NCI-H187 (cell line): Measurements from ENCODE around the gene CACNA1A.
"Not testable (repeated sequence)": the region's sequence is repeated elsewhere in the genome, so short reads cannot be mapped to it uniquely, and the experiment has no call there.

Experiments
- DNase-seq, 2 experiments: peaks; one replicate each; lab custom pipeline; 2025; lab: John Stamatoyannopoulos, UW

CACNA1A gene

GRCh38 chr19:13198634-13199033, 307.6 kb downstream of the CACNA1A start:
- DNase-seq, result no peak

DNA sequence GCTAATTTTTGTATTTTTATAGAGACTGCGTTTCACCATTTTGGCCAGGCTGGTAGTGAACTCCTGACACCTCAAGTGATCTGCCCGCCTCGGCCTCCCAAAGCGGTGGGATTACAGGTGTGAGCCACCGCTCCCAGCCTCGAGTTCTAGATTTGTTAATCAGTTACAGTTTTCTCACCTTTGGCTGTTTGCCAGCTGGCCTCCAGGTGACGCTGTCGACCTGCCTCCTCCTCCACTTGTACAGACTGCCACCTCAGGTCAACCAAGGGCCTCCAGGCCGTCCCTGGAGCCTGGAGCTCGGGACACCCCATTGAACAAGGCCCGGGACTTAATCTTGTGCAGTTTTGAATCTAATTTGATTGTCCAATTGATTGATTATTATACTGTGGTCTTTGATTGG, 310.6 kb downstream of the CACNA1A start:
- DNase-seq, result no peak

- DNase-seq, result no peak
Observed at GRCh38 chr19:13190781-13191540, 315.3 kb downstream of the CACNA1A start.

DNA sequence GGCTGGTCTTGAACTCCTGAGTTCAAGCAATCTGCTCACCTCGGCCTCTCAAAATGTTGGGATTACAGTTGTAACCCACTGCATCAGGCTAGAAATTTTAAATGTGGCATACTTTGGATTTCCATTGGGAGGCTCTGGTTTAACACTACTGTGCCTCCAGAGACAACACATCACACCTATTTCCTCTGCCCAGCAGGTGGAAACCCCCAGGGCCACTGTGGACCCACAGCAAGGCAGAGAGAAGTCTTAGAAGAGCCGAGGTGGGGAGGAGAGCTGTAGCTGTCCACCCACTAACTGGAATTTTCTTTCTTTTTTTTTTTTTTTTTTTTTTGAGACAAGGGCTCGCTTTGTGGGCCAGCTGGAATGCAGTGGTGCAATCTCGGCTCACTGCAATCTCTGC, 316.7 kb downstream of the CACNA1A start:
- no peak for DNase-seq

- no peak for DNase-seq
Observed at GRCh38 chr19:13187419-13187818, 318.9 kb downstream of the CACNA1A start.

GRCh38 chr19:13186688-13187087, 319.6 kb downstream of the CACNA1A start:
- DNase-seq, result not testable (repeated sequence)

DNA sequence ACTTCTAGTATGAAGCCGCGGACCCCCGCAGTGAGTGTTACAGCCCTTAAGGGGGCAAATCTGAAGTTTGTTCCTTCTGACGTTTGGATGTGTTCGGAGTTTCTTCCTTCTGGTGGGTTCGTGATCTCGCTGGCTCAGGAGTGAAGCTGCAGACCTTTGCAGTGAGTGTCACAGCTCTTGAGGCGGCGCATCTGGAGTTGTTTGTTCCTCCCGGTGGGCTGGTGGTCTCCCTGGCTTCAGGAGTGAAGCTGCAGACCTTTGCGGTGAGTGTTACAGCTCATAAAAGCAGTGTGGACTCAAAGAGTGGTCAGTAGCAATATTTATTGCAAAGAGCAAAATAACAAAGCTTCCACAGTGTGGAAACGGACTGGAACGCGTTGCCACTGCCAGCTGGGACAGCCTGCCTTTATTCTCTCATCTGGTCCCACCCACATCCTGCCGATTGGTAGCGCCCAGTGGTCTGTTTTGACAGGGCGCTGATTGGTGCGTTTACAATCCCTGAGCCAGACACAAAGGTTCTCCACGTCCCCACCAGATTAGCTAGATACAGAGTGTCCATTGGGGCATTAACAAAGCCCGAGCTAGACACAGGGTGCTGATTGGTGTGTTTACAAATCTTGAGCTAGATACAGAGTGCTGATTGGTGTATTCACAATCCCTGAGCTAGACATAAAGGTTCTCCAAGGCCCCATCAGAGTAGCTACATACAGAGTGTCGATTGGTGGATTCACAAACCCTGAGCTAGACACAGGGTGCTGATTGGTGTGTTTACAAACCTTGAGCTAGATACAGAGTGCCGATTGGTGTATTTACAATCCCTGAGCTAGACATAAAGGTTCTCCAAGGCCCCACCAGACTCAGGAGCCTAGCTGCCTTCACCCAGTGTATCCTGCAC, 320.3 kb downstream of the CACNA1A start:
- not testable (repeated sequence) for DNase-seq

DNA sequence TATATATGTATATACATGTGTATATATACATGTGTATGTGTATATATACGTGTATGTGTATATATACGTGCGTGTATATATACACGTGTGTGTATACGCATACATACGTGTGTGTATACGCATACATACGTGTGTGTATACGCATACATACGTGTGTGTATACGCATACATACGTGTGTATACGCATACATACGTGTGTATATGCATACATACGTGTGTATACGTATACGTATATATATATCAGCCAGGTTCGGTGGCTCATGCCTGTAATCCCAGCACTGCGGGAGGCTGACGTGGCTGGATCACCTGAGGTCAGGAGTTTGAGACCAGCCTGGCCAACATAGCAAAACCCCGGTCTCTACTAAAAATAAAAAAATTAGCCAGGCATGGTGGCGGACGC, 321.4 kb downstream of the CACNA1A start:
- DNase-seq, result not testable (repeated sequence)

DNA sequence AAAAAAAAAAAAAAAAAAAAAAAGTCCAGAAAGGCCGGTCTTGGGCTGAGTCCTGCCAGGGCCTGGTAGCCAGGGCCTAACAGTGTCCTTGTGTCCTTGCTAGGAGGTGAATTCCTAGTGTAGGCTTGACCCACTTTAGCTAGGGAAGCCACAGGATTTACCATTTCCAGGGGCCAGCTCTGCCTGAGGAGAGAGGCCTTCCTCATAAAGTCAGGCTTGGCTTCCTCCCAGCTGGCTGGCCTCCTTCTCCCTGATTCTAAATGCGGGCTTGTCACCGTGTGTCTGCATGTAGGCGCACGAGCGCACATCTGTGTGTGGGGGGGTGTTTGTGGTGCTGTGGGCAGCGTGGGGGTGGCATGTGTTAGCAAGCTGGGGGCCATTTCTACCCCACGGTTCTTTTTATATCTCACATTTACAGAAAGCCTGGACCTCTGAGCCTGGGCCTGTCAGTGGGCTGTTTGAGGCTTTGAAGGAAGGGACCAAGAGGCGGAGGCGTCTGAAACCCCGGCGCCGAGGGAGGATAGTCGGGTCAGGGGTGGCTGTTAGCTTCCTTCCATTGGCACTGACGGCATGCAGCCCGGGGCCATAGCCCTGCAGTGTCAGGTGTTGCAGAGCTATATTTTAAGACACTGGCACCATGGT, 324.4 kb downstream of the CACNA1A start:
- DNase-seq, result no peak

GRCh38 chr19:13178291-13178690, 328.0 kb downstream of the CACNA1A start:
- DNase-seq, result not testable (repeated sequence)

DNA sequence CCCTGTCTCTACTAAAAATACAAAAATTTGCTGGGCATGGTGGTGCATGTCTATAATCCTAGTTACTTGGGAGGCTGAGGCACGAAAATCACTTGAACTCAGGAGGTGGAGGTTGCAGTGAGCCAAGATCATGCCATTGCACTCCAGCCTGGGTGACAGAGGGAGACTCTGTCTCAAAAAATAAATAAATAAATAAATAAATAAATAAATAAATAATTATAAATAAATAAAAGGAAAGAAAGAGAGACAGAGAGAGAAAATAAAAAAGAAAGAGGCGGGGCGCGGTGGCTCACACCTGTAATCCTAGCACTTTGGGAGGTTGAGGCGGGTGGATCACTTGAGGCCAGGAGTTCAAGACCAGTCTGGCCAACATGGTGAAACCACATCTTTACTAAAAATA, 328.7 kb downstream of the CACNA1A start:
- DNase-seq, result not testable (repeated sequence)

DNA sequence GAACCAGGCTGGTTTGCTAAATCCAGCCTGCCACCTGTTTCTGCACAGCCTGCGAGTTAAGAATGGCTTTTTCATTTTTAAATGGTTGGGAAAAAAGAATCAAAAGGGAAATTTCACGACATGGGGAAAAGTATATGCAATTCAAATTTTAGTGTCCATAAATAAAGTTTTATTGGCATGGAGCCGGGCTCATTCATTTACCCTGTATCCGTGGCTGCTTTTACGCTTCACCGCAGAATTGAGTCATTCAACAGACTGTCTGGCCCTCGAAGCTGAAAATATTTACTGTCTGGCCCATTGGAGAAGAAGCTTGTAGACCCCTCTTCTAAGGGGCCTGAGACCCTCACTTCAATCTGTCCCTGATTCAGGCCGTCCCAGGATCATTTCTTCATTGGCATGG, 329.9 kb downstream of the CACNA1A start:
- no peak for DNase-seq

GRCh38 chr19:13173139-13173737, 333.0 kb downstream of the CACNA1A start:
- DNase-seq, result no peak

GRCh38 chr19:13172346-13173138, 333.7 kb downstream of the CACNA1A start:
- DNase-seq, result no peak

- DNase-seq, result no peak
Observed at GRCh38 chr19:13171146-13171545, 335.1 kb downstream of the CACNA1A start.

- DNase-seq, result no peak
Observed at GRCh38 chr19:13169769-13170168, 336.5 kb downstream of the CACNA1A start.

DNA sequence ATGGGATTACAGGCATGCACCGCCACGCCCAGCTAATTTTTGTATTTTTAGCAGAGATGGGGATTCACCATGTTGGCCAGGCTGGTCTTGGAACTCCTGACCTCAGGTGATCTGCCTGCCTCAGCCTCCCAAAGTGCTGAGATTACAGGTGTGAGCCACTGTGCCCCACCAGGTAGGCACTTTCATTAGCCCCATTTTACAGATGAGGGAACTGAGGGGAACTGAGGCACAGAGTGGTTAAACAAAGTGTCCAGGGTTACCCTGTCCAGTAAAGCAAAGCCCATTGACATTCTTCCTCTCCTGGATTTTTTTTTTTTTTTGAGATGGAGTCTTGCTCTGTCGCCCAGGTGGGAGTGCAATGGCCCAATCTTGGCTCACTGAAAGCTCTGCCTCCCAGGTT, 340.1 kb downstream of the CACNA1A start:
- DNase-seq, result not testable (repeated sequence)

DNA sequence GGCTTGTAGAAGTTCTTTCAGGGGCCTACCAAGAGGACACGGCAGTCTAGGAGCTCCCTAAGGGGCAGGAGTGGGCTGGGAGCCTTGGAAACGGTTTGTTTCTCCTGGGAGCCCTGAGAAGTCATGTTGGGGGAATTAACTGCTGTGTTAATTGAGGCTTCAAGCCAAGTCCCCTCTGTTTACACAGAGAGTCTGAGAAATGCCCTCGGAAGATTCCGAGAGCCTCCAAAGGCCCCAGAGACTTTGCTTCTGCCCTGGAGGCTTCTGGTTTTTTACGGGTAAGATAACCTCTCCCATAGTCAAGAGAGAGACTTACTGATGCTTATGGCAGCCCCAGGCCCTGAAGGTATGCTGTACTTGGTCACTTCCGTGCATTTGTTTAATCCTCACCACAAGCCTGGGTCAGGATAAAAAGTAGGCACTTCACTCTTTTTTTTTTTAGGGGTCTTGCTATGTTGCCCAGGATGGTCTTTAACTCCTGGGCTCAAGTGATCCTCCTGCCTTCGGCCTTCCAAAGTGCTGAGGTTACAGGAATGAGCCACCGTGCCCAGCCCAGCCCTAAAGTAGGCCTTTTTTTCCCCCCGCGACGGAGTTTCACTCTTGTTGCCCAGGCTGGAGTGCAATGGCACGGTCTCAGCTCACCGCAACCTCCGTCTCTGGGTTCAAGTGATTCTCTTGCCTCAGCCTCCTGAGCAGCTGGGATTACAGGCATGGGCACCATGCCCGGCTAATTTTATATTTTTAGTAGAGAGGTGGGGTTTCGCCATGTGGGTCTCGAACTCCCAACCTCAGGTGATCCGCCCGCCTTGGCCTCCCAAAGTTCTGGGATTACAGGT, 340.9 kb downstream of the CACNA1A start:
- no peak for DNase-seq

DNA sequence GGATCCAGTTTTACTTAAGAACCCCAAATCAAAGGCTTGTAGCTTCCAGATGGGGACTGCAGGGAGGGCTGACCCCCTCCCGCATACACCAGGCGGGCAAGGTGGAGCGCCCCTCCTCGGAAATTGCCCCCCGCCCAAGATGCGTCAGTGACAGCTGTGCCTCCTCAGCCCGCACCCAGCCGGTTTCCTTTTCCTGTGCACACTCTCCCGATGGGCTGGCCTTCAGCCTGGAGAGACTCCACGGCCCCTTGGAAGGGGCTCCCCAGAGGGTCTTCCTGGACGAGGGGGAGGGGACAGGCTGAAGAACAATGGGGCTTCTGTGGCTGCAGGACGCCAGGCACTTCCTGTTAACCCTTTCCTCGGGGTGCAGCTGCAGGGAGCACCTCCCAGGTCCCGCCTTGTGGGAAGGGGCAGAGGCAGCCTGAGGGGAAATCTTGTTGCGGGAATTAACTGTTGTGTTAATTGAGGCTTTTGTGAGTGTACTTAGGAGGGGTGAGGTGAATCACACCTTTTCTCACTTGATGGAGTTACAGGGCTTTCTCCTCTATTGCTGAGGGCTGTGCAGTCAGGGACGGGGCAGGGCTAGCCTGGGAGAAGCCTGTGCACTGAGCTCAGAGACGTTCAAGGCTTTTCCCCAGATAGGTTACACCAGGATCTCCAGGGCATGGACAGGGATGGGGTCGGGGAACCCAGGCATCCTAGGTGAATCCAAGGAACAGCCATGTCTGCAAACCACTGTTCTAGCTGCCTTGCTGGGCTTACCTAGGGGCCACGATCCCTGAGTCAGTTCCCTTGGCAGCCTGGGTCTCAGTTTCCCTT, 341.7 kb downstream of the CACNA1A start:
- no peak for DNase-seq
